ENCODE results near the gene KDM5C. TPM values are rescaled to one million over a fixed set of nuclear protein-coding genes. Genes with fewer than 3 reads are reported as not detected.

Gene KDM5C
- total RNA-seq, 1 experiment from 2014 or later, result 98.7 TPM

GRCh38 chrX:53160297-53160983 is 64.6 kb downstream of the KDM5C start:
- no peak overlapping the region for H2BK5ac ChIP-seq (ENCODE audit: insufficient read length, low read length)
- no peak overlapping the region for H3K9ac ChIP-seq (ENCODE audit: extremely low read depth, insufficient read length, low read length)
- no peak for DNase-seq
- H3K27me3 Mint-ChIP-seq (ENCODE audit: low read depth), result no peaks in the 10 kb centered on the region; the same call in 1 of the 2 replicates
- peaks cover 5 to 9% (median 6%) of the 10 kb centered on the region in 3 experiments; a peak in 5 of 7 replicates for H3K36me3 Mint-ChIP-seq (ENCODE audit: insufficient read depth in 1 of 3, low read depth in 3 of 3)
- no peak overlapping the region for H2BK15ac ChIP-seq (ENCODE audit: low read depth, low read length)
- H3K9me3 Mint-ChIP-seq, result peaks cover 47 to 49% of the 10 kb centered on the region in 2 experiments
- H3K4me1 ChIP-seq (ENCODE audit: insufficient read depth, low read length), result no peaks in the 10 kb centered on the region
- no peak overlapping the region for H2BK20ac ChIP-seq (ENCODE audit: low read depth, low read length, poor library complexity, severe bottlenecking)
- no peak overlapping the region for H3K14ac ChIP-seq (ENCODE audit: insufficient read depth, low read length)
- H3K4me1 Mint-ChIP-seq, result peaks cover 5 to 13% of the 10 kb centered on the region in 2 experiments; a peak in 3 of 4 replicates
- H2AK5ac ChIP-seq (ENCODE audit: insufficient read length, low read length), result no peak overlapping the region
- no peak overlapping the region for H2BK120ac ChIP-seq (ENCODE audit: low read depth, low read length, poor library complexity, severe bottlenecking)
- H3K4me3 Mint-ChIP-seq, result no peak overlapping the region
- no peak overlapping the region for H4K8ac ChIP-seq (replicated peaks; ENCODE audit: insufficient read length, low read depth, low read length)
- no peak overlapping the region for H3T11ph ChIP-seq (ENCODE audit: low read length)
- no peak overlapping the region for H3K56ac ChIP-seq (ENCODE audit: insufficient read length, low read depth, low read length)
- no peak overlapping the region for H4K91ac ChIP-seq (ENCODE audit: insufficient read length, low read depth, low read length)
- no peak overlapping the region for H3K4me2 ChIP-seq (ENCODE audit: insufficient read depth, insufficient read length, low read length)
- H2AFZ ChIP-seq (ENCODE audit: low read length), result no peak overlapping the region
- H4K20me1 ChIP-seq (ENCODE audit: control insufficient read depth, insufficient read depth, insufficient read length), result no peaks in the 10 kb centered on the region
- no peak overlapping the region for H3K23ac ChIP-seq (ENCODE audit: insufficient read length, low read depth, low read length)
- WGBS (ENCODE audit: extremely low coverage, insufficient read length, low lambda C conversion rate), result no CpG with 5 or more reads among the region's 6 CpGs
- no peaks in the 10 kb centered on the region for H3K27me3 ChIP-seq (ENCODE audit: insufficient read depth, low read length)
- no peak overlapping the region for H3K18ac ChIP-seq (ENCODE audit: insufficient read length, low read depth, low read length)
- 0 out of 2 replicates have a peak, but pooled peaks cover 2% of the 10 kb centered on the region for H3K79me2 ChIP-seq (ENCODE audit: insufficient read depth, low read length)
- H3K4ac ChIP-seq (ENCODE audit: low read depth, low read length), result no peak overlapping the region
- no peaks in the 10 kb centered on the region for H3K23me2 ChIP-seq (ENCODE audit: insufficient read length, low read depth, low read length, poor library complexity, severe bottlenecking)
- no peak overlapping the region for H4K5ac ChIP-seq (ENCODE audit: insufficient read length, low read depth, low read length)
- TF ChIP-seq CTCF (conservative IDR thresholded peaks at IDR 0.05), result no peak
- H2BK12ac ChIP-seq (ENCODE audit: insufficient read length, low read depth, low read length), result no peak overlapping the region
- no peak overlapping the region for H3K27ac Mint-ChIP-seq
- no peaks in the 10 kb centered on the region for H3K79me1 ChIP-seq (ENCODE audit: insufficient read depth, low read depth, low read length, poor library complexity, severe bottlenecking)
- H3K27ac ChIP-seq (ENCODE audit: insufficient read length, low read depth, low read length), result no peak overlapping the region
- peaks cover 26% of the 10 kb centered on the region for H3K9me3 ChIP-seq (ENCODE audit: control insufficient read depth, low read depth, low read length)
